ENCODE data around the gene PCED1B. TPM values are rescaled to one million over a fixed set of nuclear protein-coding genes. Genes with fewer than 3 reads are reported as not detected.

The PCED1B gene
- total and polyA plus RNA-seq, 2 experiments from 2014 or later = 3.6 to 6.6 TPM

DNA sequence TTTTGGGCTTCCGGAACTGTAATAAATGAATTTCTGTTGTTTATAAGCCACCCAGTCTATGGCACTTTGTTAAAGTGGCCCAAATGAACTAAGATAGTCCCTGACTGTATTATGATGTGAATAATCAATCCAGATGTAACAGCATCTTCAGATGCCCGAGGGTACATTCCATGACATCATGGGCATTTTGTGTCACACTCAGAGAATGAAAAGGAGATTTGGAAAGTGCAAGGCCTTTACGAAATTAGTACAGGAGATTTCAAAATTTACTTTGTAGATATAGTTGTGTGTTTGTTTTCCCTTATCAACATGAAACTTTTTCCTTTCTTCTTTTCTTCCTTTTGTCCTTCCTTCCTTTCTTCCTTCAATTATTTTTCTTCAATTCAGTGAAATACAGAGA is 54.6 kb downstream of the PCED1B start:
- Histone ChIP-seq H3K27me3 (no peaks in the 10 kb centered on the region), H3K9me3 (ENCODE audit: low read depth) (no peaks in the 10 kb centered on the region)

GRCh38 chr12:47135578-47135977 is 56.2 kb downstream of the PCED1B start:
- Histone ChIP-seq H3K36me3 (replicated peaks; ENCODE audit: insufficient read depth, low read depth) (no peaks in the 10 kb centered on the region), H2AFZ (no peak overlapping the region), H3K4me1 (ENCODE audit: insufficient read depth) (no peaks in the 10 kb centered on the region), H3K4me3 (no peak overlapping the region), H3K27me3 (no peaks in the 10 kb centered on the region), H4K20me1 (ENCODE audit: insufficient read depth, poor library complexity, severe bottlenecking) (no peaks in the 10 kb centered on the region), H3K9me2 (replicated peaks; ENCODE audit: insufficient read depth) (no peaks in the 10 kb centered on the region), H3K79me2 (no peaks in the 10 kb centered on the region), H3K9me3 (ENCODE audit: low read depth) (no peaks in the 10 kb centered on the region), H3K27ac (no peak overlapping the region), H3K4me2 (no peak overlapping the region)
- no peak for DNase-seq (ENCODE audit: low spot score)
- whole genome bisulfite sequencing (ENCODE audit: low lambda C conversion rate, missing lambda C conversion rate) = 96% methylated on average over 7 of the region's 7 CpGs
- TF ChIP-seq EZH2phosphoT487 (IDR thresholded peaks at IDR 0.05; ENCODE audit: low read depth, severe bottlenecking, unreplicated experiment) = no peak
- TF ChIP-seq EZH2 (IDR thresholded peaks at IDR 0.05; ENCODE audit: borderline replicate concordance) = no peak
- TF ChIP-seq, protein P1, sequence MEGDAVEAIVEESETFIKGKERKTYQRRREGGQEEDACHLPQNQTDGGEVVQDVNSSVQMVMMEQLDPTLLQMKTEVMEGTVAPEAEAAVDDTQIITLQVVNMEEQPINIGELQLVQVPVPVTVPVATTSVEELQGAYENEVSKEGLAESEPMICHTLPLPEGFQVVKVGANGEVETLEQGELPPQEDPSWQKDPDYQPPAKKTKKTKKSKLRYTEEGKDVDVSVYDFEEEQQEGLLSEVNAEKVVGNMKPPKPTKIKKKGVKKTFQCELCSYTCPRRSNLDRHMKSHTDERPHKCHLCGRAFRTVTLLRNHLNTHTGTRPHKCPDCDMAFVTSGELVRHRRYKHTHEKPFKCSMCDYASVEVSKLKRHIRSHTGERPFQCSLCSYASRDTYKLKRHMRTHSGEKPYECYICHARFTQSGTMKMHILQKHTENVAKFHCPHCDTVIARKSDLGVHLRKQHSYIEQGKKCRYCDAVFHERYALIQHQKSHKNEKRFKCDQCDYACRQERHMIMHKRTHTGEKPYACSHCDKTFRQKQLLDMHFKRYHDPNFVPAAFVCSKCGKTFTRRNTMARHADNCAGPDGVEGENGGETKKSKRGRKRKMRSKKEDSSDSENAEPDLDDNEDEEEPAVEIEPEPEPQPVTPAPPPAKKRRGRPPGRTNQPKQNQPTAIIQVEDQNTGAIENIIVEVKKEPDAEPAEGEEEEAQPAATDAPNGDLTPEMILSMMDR (IDR thresholded peaks at IDR 0.05; ENCODE audit: poor library complexity) = no peak

More for the DNA sequence above, 54.6 kb downstream of the PCED1B start:
- 84% methylated on average over 3 of the region's 3 CpGs for WGBS (ENCODE audit: low lambda C conversion rate, missing lambda C conversion rate)
- Histone ChIP-seq H3K4me3 (no peak overlapping the region), H3K4me1 (ENCODE audit: insufficient read depth) (no peaks in the 10 kb centered on the region), H2AFZ (no peak overlapping the region), H3K9me2 (replicated peaks; ENCODE audit: insufficient read depth) (no peaks in the 10 kb centered on the region), H4K20me1 (ENCODE audit: insufficient read depth, poor library complexity, severe bottlenecking) (no peaks in the 10 kb centered on the region), H3K4me2 (no peak overlapping the region), H3K36me3 (replicated peaks; ENCODE audit: insufficient read depth, low read depth) (no peaks in the 10 kb centered on the region), H3K79me2 (no peaks in the 10 kb centered on the region), H3K27ac (no peak overlapping the region)
- DNase-seq (ENCODE audit: low spot score) = no peak
- no peak for TF ChIP-seq EZH2phosphoT487 (IDR thresholded peaks at IDR 0.05; ENCODE audit: low read depth, severe bottlenecking, unreplicated experiment)

- Histone ChIP-seq H2AFZ (no peak overlapping the region), H3K4me3 (no peak overlapping the region), H4K20me1 (ENCODE audit: insufficient read depth, poor library complexity, severe bottlenecking) (no peaks in the 10 kb centered on the region), H3K27me3 (no peaks in the 10 kb centered on the region), H3K27ac (no peak overlapping the region), H3K4me2 (no peak overlapping the region), H3K79me2 (no peaks in the 10 kb centered on the region), H3K36me3 (replicated peaks; ENCODE audit: insufficient read depth, low read depth) (no peaks in the 10 kb centered on the region), H3K9me2 (replicated peaks; ENCODE audit: insufficient read depth) (no peaks in the 10 kb centered on the region), H3K4me1 (ENCODE audit: insufficient read depth) (no peaks in the 10 kb centered on the region), H3K9me3 (ENCODE audit: low read depth) (no peaks in the 10 kb centered on the region)
- TF ChIP-seq EZH2 (IDR thresholded peaks at IDR 0.05; ENCODE audit: borderline replicate concordance) (no peak), EZH2phosphoT487 (IDR thresholded peaks at IDR 0.05; ENCODE audit: low read depth, severe bottlenecking, unreplicated experiment) (no peak)
- TF ChIP-seq, protein P1 (IDR thresholded peaks at IDR 0.05; ENCODE audit: poor library complexity) = no peak
- no peak for DNase-seq (ENCODE audit: low spot score)
- WGBS (ENCODE audit: low lambda C conversion rate, missing lambda C conversion rate) = 100% methylated on average over 2 of the region's 2 CpGs
Measured at GRCh38 chr12:47139000-47139681, 59.7 kb downstream of the PCED1B start.

DNA sequence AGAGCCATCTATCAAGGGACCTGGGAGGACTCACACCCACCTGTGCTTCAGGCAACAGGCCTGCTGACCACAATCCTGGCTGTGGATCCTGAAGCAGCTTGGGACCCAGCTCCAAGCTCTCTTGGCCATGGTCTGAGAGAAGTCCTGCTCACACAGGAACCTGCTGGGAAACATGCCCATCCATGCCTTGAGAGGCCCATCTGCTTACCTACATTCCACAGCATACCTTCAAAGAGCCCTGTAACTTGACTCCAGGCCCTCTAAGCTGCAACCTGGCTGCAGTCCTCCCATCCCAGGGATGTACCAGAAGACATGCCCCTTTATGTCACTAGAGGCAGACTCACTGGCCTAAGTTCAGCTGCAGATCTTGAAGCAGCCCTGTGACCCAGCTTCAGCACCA is 62.0 kb downstream of the PCED1B start:
- Histone ChIP-seq H3K4me1 (ENCODE audit: insufficient read depth) (no peaks in the 10 kb centered on the region), H3K9me3 (ENCODE audit: low read depth) (no peaks in the 10 kb centered on the region), H4K20me1 (ENCODE audit: insufficient read depth, poor library complexity, severe bottlenecking) (no peaks in the 10 kb centered on the region), H3K27me3 (no peaks in the 10 kb centered on the region), H3K4me3 (no peak overlapping the region), H3K27ac (no peak overlapping the region), H3K4me2 (no peak overlapping the region), H2AFZ (no peak overlapping the region), H3K9me2 (replicated peaks; ENCODE audit: insufficient read depth) (no peaks in the 10 kb centered on the region), H3K79me2 (no peaks in the 10 kb centered on the region), H3K36me3 (replicated peaks; ENCODE audit: insufficient read depth, low read depth) (no peaks in the 10 kb centered on the region)
- TF ChIP-seq EZH2phosphoT487 (IDR thresholded peaks at IDR 0.05; ENCODE audit: low read depth, severe bottlenecking, unreplicated experiment) (no peak), EZH2 (IDR thresholded peaks at IDR 0.05; ENCODE audit: borderline replicate concordance) (no peak)
- TF ChIP-seq, protein P1 (IDR thresholded peaks at IDR 0.05; ENCODE audit: poor library complexity) = no peak
- no peak for DNase-seq (ENCODE audit: low spot score)
